HG03439 (cell line): ENCODE measurements around the gene SAMD4B.

ENCODE experiments used
- ATAC-seq: cut with Tn5 transposase; IDR thresholded peaks from one replicate; pipeline ENCODE4 v1.9.1; 2021; ENCODE audit warnings: mild to moderate bottlenecking, moderate library complexity; ENCODE audit not compliant: unreplicated experiment

SAMD4B gene

GRCh38 chr19:39420769-39421168 lies 78.5 kb downstream of the SAMD4B start:
- no peak for ATAC-seq

- no peak for ATAC-seq
Observed at GRCh38 chr19:39422020-39422419, 79.8 kb downstream of the SAMD4B start.

- ATAC-seq: no peak
Observed at GRCh38 chr19:39423258-39424086, 81.3 kb downstream of the SAMD4B start.

GRCh38 chr19:39424934-39425333 lies 82.7 kb downstream of the SAMD4B start:
- no peak for ATAC-seq

GRCh38 chr19:39425744-39426143 lies 83.5 kb downstream of the SAMD4B start:
- ATAC-seq: no peak

- no peak for ATAC-seq
Observed at GRCh38 chr19:39426170-39426569, 83.9 kb downstream of the SAMD4B start.

GRCh38 chr19:39427707-39428106 lies 85.5 kb downstream of the SAMD4B start:
- no peak for ATAC-seq

- ATAC-seq: no peak
Observed at GRCh38 chr19:39428283-39429112, 86.3 kb downstream of the SAMD4B start.

GRCh38 chr19:39430675-39431593 lies 88.7 kb downstream of the SAMD4B start:
- peak; percentile 45 for ATAC-seq

GRCh38 chr19:39432677-39433025 lies 90.4 kb downstream of the SAMD4B start:
- no peak for ATAC-seq

GRCh38 chr19:39433480-39434079 lies 91.4 kb downstream of the SAMD4B start:
- no peak for ATAC-seq

GRCh38 chr19:39434123-39435076 lies 92.2 kb downstream of the SAMD4B start:
- no peak for ATAC-seq
